Ramos (cell line): ENCODE data around the gene CASP12.
"Not testable (repeated sequence)": the region's sequence is repeated elsewhere in the genome, so short reads cannot be mapped to it uniquely, and the experiment has no call there.

Source experiments
- in situ Hi-C: fragments of 300-500 bp; cut with MboI; formaldehyde crosslinking; loops from one replicate; pipeline ENCODE4 v1.14.3; 2022; ENCODE audit warnings: low sequenced_read_pairs; ENCODE audit not compliant: unreplicated experiment

The CASP12 gene

GRCh38 chr11:104897891-104898684 is at the start of gene CASP12:
Gene CASP12, minus strand, starts transcription at chr11:104898460.
- in situ Hi-C loops: no loop called here

DNA sequence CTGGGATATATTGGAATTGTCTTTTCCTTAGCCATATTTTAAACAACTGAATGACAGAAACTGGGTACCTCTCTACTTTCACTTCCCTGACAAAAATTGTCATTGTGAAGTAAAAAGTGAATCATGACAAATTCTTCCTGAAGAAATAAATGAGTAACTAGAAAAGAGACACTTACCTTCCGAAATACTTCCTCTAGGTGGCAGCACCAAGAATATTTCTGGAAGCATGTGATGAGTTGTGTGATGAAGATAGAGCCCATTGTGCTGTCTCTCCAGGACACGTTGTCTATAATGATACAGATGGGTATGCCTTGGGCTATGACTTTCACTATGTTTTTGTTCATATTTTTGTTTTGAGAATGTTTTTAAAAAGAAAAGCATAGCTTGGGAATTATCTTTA is 48.6 kb upstream of the CASP12 start:
- in situ Hi-C loops: no loop called here

- in situ Hi-C loops: no loop called here
Observed at GRCh38 chr11:104944076-104944475, 45.8 kb upstream of the CASP12 start.

GRCh38 chr11:104943561-104943960 is 45.3 kb upstream of the CASP12 start:
- in situ Hi-C loops: no loop called here

DNA sequence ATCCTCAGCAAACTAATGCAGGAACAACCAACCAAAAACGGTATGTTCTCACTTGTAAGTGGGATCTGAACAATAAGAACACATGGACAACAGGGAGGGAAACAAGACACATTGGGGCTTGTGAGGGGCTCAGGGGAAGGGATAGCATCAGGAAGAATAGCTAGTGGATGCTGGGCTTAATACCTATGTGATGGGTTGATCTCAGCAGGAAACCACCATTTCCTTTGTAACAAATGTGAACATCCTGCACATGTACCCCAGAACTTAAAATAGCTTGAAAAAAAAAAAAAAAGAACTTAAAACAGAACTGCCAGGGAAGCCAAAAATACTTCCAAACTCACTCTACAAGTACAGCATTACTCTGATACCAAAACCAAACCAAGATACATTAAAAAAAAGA is 36.3 kb upstream of the CASP12 start:
- in situ Hi-C loops: no loop called here

DNA sequence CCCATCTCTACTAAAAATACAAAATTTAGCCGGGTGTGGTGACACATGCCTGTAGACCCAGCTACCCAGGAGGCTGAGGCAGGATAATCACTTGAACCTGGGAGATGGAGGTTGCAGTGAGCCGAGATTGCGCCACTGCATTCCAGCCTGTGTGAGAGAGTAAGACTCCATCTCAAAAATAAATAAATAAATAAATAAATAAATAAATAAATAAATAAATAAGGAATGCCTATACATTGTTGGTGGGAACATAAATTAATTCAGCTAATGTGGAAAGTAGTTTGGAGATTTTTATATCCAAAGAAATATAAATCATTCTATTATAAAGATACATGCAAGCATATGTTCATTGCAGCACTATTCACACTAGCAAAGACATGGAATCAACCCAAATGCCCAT is 35.8 kb upstream of the CASP12 start:
- in situ Hi-C loops: not testable (repeated sequence)

- in situ Hi-C loops: no loop called here
Observed at GRCh38 chr11:104928811-104929210, 30.6 kb upstream of the CASP12 start.

- in situ Hi-C loops: no loop called here
Observed at GRCh38 chr11:104926771-104927611, 28.7 kb upstream of the CASP12 start.

GRCh38 chr11:104925850-104926249 is 27.6 kb upstream of the CASP12 start:
- in situ Hi-C loops: no loop called here

- in situ Hi-C loops: no loop called here
Observed at GRCh38 chr11:104918113-104918824, 20.0 kb upstream of the CASP12 start.

DNA sequence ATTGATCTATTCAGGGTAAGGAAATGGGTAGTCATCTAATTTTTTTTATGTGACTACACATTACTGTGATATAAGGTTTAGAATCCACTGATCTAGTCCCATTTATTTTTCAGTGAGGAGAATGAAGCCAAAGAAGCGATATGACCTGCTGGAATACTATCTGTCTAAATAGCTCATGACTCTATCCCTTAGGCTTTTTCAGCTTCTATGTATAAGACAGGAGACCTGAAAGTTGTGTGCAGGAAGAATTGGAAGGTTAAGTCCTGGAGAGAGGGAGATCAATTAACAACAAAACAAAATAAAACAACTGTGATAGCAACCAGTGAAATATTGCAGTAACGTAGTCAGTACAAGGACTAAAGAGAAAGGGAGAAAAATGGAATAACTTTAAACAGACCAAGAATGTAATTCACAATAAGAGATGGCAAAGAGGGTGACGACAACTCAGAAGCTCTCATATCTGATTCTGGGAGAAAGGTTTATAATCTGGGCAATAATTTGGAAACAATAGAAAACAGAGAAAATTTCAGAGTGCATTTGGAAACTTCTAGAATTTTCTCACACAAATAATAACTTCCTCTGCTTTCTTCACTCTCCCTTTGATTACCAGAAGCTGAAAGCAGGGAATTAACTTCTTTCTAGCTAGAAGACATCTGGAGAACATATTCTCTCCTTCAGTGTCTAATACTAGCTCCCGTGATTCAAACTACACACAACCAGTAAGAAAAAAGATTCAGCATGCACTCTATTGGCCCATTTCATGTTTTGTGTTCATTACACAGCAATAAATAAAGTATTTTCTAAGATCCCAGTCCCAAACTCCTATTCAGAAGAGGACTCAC is 19.2 kb upstream of the CASP12 start:
- in situ Hi-C loops: no loop called here

DNA sequence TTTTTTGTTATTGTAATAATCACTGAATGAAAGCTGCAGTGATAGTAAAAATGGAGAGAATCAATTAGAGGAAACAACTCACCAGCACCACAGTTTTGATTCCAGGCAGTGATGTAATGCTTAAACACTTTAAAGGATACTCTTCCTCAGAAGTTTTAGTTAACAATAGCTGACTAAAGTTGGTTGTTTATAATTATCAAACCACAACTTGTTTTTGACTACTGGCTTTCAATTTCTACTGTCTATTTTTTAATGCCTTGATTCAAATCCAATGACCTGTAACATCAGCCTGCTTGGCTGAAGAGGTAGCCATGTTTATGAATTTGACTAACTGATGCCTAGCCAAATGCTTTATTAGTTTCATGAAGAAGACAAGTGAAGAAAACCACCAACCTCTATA is 18.2 kb upstream of the CASP12 start:
- in situ Hi-C loops: no loop called here

GRCh38 chr11:104912102-104912501 is 13.8 kb upstream of the CASP12 start:
- in situ Hi-C loops: no loop called here

- in situ Hi-C loops: no loop called here
Observed at GRCh38 chr11:104908186-104908531, 9.9 kb upstream of the CASP12 start.

DNA sequence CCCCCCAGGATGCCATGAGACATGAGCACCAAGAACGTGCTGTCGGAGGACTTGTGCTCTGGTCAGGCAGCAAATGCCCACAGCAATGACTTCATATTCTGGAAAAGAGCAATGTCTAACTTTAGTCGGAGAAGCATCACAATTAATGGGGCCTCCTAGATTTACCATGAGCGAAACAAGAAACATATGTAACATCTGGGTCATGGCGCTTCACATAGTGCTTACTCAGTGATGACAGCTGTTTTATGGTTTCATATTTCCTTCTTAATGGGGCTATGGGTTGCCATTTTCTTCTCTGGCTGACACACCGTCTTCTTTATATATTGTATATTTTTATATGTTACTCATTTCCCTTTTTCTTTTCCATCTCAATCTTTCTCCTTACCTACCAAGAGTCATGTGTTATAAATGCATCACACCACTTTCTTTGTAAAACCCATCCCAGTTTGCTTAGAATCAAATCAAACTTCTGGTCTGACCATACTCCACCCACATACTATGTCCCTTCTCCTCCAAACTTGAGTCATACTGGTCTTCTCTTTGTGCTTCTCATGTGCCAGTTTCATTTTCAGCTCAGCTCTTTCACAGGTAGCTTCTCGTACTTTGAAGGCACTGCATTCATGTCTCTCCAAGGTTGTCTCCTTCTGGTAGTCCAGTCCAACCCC is 9.4 kb upstream of the CASP12 start:
- in situ Hi-C loops: no loop called here

- in situ Hi-C loops: no loop called here
Observed at GRCh38 chr11:104905271-104905670, 7.0 kb upstream of the CASP12 start.

DNA sequence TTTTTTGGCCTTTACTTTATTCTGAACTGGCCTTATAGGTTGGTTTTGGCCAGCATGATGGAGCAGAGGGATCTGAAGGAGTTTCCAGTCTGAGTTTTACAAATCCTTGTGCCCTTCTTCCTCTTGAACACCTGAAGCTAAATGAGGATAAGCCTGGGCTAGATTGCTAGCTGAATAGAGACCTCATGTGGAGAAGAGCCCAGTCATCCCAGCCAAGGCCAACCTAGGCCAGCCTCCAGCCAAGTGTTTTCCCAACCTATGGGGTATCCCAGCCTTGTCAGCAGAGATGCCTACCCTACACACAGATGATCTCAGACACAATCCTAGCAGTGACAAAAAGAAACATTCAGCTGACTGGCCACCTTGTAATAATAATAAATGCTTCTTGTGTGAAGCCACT is 966 bp upstream of the CASP12 start:
- in situ Hi-C loops: no loop called here

DNA sequence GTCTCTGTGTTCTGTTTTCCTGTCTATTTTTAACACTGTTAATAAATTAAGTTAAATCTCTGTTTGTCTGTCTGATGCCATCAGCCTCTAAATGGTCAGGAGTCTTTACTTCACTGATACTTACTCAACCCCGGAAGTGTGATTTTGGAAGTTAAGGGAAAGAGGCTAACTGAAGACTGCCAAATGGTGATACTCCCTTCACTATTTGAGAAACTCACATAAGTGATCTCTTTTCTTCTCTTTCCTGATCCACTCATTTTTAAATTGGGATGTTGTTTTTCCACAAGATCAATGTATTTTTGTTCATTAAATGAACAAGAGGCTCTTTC is 389 bp upstream of the CASP12 start:
- in situ Hi-C loops: no loop called here

DNA sequence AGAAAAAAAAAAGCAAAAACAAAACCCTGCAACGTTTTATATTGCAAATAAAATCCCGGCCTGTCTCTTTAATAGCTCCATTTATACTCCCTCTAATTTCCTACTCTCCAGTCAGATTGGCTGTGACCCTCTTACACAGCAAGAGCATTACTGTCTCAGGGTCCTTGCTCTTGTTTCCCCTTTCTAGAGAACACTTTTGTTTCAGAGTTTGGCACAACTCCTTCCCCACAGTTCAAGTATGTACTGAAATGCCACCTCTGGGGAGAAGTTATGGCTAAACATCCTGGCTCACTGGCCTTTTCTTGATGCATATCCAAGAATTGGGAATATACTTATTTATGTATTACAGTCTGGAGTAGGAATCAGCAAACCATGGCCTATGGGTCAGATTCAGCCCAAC is 2.6 kb downstream of the CASP12 start:
- in situ Hi-C loops: no loop called here

DNA sequence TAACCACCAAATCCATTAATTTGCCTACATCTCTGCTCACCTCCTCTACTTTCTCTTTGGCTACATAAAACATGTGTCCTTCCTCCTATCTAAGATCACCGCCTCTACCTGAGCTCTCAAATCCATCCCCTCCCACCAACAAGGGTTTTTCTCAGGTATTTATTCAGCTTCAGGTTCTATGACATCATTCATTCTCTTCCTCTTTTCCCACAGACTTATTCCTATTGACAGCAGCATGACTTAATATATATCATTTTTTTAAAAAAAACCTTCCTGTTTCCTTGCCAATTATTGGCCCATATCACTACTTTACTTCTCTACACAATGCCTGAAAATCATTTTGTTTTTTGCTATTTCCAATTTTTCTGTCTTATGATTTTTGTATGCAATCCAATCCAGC is 4.4 kb downstream of the CASP12 start:
- in situ Hi-C loops: no loop called here
